Right renal cortex interstitium (tissue), 3 donors: Measurements from ENCODE around the gene COQ8A. TPM values are rescaled to one million over a fixed set of nuclear protein-coding genes. Genes with fewer than 3 reads are reported as not detected.
"Not testable (repeated sequence)": the region's sequence is repeated elsewhere in the genome, so short reads cannot be mapped to it uniquely, and the experiment has no call there.

Experiments used
- DNase-seq, 3 donors: peaks; one replicate each; pipeline ENCODE4 v3.0.0-alpha.2; 2013; ENCODE audit warnings: low read depth in 3 of 3, low spot score in 2 of 3
- polyA plus RNA-seq, 3 donors: library from polyadenylated mRNA; unstranded; fragments of 120-200 nt; gene quantifications; one replicate each; pipeline ENCODE4 v1.2.1, GENCODE V29; 2013; ENCODE audit not compliant: insufficient read length in 3 of 3

The COQ8A gene
- polyA plus RNA-seq, 3 donors: 28.3 to 32.7 (median 31.5) TPM

DNA sequence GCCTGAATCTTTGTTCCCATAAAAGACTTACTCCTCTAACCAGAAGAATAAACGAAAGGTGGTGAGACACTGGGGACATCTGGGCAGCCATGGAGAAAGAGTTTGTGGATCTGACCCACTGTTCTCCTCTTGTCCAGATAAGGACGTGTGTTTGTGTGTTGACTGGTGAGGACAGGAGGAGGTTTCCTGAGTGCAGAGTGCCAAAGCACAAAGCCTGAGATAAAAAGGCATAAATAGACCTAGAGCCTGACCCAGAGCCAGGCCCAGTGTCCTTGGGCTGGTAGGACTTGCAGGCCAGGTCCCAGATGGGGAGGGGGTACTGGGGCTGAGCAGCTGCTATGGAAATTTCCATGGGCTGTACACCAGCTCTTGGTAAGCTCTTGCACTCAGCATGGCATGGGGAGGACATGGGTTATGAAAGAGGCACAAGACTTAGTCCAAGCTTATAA, 19.6 kb upstream of the COQ8A start:
- no peak for DNase-seq

DNA sequence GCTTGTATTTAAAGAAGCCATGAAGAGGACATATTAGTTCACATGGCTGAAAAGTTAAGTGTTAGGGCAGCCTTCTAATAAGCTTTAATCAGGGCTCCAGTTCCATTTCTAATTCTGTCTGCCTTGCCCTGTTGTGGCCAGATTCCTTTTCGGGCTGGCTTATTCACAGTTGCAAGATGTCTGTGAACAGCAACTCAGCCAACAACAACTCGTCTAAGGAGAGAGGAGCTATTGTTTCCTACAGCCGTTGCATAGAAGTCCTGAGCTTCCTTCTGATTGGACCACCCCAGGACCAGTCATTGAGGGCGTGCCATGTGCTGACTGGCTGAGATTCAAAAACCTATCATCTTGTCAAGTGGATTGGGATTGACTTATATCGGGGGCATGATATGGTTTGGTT, 18.6 kb upstream of the COQ8A start:
- no peak for DNase-seq

DNA sequence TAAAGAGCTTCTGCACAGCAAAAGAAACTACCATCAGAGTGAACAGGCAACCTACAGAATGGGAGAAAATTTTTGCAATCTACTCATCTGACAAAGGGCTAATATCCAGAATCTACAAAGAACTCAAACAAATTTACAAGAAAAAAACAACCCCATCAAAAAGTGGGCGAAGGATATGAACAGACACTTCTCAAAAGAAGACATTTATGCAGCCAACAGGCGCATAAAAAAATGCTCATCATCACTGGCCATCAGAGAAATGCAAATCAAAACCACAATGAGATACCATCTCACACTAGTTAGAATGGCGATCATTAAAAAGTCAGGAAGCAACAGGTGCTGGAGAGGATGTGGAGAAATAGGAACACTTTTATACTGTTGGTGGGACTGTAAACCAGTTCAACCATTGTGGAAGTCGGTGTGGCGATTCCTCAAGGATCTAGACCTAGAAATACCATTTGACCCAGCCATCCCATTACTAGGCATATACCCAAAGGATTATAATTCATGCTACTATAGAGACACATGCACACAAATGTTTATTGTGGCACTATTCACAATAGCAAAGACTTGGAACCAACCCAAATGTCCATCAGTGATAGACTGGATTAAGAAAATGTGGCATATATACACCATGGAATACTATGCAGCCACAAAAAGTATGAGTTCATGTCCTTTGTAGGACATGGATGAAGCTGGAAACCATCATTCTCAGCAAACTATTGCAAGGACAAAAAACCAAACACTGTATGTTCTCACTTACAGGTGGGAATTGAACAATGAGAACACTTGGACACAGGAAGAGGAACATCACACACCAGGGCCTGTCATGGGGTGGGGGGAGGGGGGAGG, 10.6 kb upstream of the COQ8A start:
- DNase-seq: not testable (repeated sequence)

DNA sequence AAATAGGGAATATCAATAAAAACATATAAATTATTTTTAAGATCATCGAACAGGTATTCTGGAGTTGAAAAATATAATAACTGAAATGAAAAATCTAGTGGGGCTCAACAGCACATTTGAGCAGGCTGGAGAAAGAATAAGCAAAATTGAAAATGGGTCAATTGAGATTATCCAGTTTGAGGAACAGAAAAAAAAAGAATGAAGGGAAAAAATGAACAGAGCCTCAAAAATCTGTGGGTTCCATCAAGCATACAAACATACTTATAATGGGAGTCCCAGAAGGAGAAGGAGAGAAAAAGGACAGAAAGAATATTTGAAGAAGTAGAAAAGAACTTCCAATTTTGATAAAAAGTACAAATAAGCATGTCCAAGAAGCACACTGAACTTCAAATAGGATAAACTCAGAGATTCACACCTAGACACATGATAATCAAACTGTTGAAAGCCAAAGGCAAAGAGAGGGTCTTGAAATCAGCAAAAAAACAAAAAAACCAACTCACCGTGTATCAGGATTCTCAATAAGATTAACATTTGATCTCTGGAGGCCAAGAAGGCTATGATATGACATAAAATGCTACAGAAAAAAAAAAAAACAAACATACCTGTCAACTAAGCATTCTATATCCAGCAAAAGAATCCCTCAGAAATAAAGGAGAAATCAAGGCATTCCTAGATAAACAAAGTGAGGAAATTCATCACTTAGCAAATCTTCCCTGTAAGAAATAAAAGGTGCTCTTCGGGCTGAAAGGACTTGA, 5.4 kb upstream of the COQ8A start:
- DNase-seq: no peak

DNA sequence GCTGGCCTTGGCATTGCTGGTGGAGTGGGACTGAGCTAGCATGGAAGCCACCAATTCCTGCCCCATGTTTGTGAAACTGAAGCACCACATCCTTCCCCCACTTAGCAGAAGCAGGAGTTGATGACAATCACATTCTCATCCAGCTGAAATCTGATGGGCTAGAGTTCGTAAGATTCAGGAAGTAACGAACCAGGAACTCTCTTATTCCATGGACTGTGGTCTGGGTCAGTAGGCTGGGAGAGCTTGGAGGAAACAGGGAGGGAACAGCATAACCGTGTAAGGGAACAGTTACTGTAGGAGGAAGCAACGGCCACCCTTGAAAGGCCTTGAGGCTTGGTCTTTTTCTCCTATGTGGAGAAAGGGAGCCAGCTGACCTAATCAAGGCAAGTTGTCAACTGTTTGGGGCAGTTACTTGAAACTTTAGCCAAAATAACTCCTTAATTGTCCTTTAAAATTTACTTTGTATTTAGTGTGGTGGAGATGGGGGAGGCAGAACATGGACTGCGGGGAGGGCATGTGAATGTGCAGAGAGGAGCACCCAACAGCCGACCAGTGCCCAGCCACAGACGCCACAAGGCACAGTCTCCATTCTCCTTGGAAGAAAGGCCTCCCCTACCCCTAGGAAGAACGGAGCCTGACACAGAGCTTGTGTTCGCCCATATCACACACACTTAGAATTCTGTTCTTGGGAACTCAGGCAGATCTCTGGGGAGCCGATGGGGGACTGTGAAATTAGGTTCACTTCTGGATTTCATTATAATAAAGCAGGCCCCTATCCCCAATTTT, 2.0 kb upstream of the COQ8A start:
- no peak for DNase-seq

DNA sequence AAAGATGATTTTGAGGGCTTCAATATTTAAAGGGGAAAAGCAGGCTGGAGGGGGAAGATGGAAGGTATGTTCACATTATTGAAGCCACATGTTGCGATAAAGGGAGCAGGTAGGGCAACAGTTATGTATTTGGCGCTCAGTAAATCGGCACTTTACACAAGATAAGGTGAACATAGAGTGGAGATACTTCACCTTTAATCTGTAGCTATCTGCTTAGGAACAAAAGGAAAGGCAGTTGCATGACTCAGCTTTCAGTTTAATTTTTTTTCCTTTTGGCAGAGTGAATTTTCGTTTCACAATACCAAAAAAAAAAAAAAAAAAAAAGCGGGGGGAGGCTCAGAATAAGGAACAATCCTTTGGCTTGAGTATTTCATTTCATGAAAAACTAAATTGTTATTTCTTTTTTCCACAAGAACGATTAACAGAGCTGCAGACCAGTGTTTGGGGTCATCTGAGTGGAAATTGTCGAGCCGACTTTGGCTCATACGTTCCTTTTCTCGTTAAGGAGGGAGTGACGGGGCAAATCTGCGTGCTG, 1.1 kb upstream of the COQ8A start:
- DNase-seq: no peak

DNA sequence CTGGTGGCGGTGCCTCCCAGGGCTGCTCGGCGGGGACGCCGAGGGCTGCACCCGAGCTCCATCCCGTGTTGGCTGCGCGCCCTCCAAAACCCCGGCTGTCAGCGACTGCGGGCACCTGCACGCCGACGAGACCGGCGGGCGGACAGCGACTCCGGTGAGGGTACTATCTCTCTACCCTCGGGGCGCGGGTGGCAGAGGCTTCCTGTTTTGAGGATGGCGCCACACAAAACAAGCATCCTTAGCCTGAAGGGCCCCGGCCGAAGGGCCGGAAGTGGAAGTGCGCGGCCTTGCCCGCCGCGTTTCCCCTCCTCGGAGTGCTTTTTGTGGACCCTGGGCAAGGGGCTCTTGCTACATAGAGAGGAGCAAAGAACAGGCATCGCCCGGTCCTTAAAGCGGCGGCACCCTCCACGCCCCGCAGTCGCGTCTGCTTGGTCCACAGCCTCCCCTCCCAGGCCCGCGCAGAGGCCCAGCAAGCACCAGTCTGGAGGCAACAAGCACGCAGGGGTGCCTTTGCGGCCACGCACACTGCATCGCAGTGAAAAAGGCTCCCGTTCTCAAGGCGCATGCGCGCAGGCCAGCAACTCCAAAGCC, 561 bp upstream of the COQ8A start:
- DNase-seq: peak in 2 of 3 donors; percentile 39 to 52

DNA sequence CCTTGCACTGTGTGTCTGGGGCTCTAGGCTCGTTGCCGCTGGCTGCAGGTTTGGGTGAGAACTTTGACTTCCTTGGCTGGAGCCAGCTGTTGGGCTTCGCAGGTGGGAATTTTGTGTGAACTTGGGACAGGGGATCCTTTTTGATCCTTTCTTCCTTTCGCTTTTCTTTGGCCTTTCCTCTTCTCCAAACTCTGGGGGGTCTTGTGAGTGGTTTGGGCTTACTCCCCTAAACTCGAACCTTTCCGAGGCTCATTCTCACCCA, 643 bp downstream of the COQ8A start:
- DNase-seq: no peak

DNA sequence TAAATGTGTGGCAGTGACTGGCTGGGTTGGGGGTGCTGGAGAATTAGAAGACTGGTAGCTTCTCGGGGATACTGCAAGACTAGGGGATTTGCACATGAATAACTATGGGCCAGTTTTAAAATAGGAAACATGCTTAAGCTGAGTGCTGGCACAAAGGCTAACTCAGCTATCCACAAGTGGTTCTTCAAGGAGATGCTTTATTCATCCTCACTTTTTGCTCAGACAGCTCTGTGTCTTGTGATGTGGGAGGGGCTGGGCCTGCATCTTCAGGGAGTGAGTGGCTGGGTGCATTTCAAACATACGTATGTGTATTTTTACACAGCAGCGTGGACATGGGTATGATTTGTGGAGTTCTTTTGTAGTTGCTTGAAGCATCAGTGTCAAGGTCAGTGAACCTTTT, 2.3 kb downstream of the COQ8A start:
- no peak for DNase-seq

DNA sequence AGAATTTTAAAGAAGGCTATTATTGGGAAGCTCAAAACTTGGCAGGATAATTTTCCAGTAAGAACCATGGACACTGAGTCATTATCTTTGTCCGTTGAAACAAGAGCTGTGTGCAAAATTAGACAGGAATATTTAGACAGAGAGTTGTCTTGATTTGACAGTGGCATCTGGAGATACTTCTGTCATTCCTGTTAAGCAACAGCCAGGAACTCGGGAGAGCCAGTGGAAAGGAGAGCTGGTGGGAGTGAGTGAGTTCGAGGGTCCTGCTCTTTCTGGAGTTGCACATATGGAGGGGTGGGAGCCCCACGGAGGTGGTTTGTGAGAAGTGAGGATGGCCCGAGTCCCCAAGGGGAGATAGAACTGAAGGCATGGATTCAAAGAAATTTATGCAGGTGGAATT, 3.1 kb downstream of the COQ8A start:
- no peak for DNase-seq

DNA sequence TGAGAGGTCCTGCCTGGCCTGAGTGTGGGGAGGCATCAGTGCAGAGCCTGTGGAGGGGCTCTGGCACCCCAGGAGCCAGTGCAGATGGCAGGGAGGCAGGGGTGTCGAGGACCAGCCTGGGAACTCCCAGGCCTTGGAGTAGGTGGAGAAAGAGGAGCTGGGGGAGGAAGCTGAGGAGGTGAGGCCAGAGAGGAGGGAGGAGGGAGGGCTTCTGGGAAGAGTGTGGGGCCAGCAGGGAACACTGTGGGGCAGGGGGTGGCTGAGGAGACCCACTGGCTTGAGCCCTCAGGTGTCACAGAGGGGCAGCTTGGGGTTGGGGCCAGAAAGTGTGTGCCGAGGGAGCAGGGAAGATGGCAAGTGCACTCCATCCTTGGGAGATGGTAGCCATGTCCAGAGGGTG, 3.8 kb downstream of the COQ8A start:
- no peak for DNase-seq

DNA sequence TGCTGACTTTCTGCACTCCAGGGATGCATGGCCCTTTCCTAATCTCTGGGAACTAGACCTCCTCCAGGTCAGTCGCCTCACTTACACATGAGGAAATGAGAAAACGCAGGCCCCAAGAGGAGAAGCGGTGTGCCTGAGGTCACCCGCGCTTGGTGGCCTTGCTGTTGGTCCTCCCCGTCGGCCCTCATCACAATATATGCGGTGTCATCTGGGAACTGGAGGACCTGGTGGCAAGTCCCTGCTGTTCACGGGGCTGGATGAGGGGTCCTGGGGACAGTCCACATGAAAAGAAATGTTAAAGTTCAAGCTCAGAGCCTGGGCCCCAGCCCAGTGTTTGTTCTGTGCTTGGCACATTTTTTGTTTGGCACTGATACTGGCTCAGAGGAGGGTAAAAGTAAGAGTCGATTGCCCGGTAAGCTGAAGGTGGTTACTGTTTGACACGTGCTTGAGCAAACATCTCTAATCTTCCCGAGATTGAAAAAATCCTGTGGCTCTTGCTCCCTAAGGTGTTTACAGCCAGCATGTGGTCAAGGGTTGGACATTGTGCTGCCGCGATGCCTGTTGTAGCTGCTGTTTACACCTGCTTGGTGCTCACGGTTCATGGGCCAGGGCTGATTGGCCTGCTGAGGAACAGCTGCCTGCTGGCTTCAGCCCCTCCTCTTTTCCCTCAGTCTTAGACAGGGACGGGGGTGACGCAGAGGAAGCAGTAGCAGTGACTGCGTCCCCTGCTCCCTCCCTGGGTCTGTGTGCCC, 5.2 kb downstream of the COQ8A start:
- no peak for DNase-seq

DNA sequence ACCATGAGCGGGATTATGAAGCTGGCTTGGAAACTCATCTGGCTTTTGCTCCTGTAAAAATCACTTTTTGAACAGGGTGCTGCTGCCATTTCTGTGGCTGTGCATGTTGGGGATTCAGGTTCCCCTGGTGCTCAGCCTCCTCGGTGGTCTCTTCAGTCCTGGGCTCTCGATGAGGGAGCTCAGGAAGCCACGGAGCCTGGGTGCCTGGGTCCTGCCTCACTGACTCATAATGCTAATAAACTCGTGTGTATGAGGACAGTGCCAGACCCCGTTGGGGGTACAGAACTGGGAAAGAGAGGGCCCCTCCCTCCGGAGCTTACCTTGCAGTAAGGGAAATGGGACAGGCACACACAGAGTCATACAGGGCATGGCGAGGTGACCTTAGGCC, 5.8 kb downstream of the COQ8A start:
- no peak for DNase-seq

DNA sequence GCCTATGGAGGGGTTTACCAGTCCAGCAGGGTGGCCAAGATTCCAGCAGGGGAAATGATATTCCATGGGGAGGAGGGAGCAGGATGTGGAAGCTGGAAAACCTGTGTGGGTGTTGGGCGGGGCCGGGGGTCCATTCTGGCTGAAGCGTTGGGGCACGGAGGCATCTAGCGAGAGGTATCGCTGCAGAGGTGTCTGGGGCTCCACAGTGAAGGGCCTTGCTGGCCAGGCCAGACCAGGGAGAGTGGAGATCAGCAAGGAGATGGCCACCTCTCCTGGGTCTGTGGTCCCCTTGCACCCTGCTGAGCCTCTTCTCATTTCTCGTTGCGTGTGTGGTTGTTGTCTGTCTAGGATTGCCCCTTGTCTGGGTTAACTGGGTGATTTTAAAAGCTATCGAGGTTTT, 6.2 kb downstream of the COQ8A start:
- DNase-seq: no peak

DNA sequence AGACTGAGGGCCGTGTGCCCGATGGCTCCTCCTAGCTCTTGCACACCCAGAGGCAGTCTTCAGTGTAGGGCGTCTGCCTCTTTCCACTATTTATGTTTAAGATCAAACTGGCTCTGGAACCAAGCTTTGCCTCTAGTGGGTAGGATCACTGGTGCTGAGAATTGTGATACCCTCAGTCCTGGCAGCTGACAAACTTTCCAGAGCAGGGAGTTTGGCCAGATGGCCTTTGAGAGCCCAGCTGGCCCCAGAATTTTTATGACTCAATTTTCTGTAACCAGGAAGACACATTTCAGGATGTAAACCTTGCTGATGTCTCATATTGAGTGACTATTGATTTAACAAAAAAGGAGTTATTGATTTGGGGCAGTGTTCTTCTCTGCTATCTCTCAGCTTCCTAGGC, 6.7 kb downstream of the COQ8A start:
- DNase-seq: no peak

DNA sequence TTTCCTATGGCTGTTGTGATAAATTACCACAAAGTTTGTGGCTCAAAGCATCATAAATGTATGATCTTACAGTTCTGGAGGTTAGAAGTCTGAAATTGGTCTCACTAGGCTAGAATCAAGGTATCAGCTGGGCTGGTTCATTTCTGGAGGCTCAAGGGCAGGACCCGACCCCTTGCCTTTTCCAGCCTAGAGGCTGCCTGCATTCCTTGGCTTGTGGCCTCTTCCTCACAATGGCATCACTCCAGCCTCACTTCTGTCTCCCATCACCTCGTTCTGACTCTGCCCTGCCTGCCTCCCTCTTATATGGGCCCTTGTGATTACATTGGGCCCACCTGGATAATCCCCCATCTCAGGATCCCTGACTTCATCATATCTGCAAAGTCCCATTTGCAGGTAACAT, 8.0 kb downstream of the COQ8A start:
- no peak for DNase-seq

DNA sequence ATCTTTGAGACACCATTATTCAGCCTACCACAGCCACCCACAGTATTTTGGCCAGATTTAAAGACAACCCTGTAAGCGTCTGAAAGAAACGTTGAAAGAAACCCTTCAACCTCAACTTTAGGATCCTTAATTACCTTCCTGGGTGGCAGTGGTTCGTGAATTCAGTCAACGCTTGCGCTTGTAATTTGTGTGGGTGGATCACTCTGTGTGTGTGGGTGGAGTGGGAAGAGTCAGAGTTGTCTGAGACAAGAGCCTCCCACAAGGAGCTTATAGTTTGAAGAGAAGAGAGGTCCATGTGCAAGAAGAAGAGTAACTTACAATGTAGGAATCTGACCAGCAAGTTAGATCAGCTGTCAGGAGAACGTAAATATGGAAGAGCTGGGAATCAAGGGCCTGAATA, 8.4 kb downstream of the COQ8A start:
- no peak for DNase-seq

DNA sequence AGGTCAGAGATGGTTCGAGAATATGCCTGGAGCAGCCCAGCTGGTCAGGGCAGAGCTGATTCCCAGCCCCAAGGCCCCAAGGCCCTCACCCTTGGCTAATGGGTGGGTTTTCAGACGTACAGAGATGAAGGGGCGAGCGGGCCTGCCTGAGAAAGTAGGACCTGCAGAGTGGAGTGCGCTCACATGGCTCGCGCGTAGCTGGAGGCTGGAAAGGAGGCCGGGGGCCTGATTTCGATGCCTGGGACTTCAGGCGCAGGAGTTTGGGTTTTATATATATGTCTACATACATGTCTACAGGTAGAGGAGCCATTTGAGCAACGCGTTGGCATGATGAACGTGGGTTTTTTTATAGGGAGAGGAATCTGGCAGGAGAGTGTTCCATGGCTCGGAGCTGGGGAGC, 8.9 kb downstream of the COQ8A start:
- no peak for DNase-seq

DNA sequence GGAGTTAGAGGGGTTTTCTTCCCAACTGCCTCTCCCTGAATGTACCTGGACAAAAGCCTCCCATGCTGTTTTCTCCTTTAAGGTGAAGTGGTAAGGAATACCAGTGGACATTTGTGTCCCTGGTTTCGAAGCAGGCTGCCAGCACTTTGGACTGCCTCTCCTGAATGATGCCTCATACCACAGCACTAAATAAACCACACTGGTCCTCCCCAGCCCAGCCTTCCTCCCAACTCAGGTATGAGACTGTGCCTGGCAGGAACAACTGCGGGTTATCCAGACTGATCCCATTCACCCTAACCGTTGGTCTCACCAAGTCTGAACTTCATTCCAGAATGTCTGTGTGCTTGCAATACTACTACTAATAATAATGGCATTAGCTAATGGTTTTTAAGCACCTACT, 9.3 kb downstream of the COQ8A start:
- DNase-seq: no peak

DNA sequence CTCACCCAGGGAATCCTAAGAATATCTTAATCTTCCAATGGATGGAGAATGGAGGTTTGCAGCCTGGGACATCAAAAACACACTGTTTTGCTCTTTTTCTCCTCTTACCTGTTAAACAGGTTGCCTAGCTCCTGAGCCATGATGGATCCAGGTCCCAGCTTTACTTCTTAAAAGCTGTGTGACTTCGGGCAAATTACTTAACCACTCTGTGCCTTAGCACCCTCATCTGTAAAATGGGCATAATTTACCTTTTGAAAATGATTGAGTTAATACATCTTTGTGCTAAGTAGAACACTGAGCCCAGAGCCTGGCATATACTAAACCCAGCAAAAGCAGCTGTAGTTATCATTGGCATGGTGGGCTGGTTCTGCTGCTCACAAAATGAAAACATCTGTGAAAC, 10.2 kb downstream of the COQ8A start:
- no peak for DNase-seq
